Endothelial cell of umbilical vein (primary cell): ENCODE data around the gene NCOA5. TPM values are rescaled to one million over a fixed set of nuclear protein-coding genes. Genes with fewer than 3 reads are reported as not detected.

Experiments used
- BruUV-seq: library from RNA; stranded (reverse); fragments of 400-500 nt; replicated peaks from 2 replicates; lab custom pipeline; 2021; lab: Mats Ljungman, UMichigan
- CTCF ChIA-PET: fragments of 300-600, 350-600 bp; sonication (Branson Sonifier 250); formaldehyde crosslinking; loops from one replicate; lab custom pipeline; 2021; ENCODE audit warnings: antibody characterized with exemption, inconsistent platforms; lab: Charles Lee
- POLR2A ChIA-PET: fragments of 300-600, 350-600 bp; sonication (Branson Sonifier 250); formaldehyde crosslinking; loops from one replicate; lab custom pipeline; 2021; ENCODE audit warnings: antibody characterized with exemption, inconsistent platforms; lab: Charles Lee
- DNase-seq: peaks from one replicate; pipeline ENCODE4 v3.0.0-alpha.2; 2011; ENCODE audit warnings: low read depth, low spot score
- FAIRE-seq: peaks from 2 replicates; lab custom pipeline; 2011; peaks lifted over from hg19 to GRCh38; lab: Jason Lieb, UNC
- H2AFZ ChIP-seq: 2 replicates; pipeline ENCODE4 v1.6.0; 2012; ENCODE audit warnings: low read depth, low read length, control low read depth, inconsistent platforms
- H3K27ac ChIP-seq: 2 replicates; pipeline ENCODE4 v1.5.1; 2011; ENCODE audit warnings: low read depth, mild to moderate bottlenecking, control low read depth, low read length, moderate library complexity; ENCODE audit not compliant: insufficient read depth
- H3K27me3 ChIP-seq, 2 experiments: 2 replicates each; pipeline versions ENCODE4 v1.6.0 to v1.6.1; 2011; ENCODE audit warnings: low read length in 2 of 2, mixed read lengths in 1 of 2; ENCODE audit not compliant: control insufficient read depth in 2 of 2, insufficient read depth in 2 of 2
- H3K36me3 ChIP-seq, 2 experiments: 2 replicates in 1 of 2; 3 replicates in 1 of 2; pipeline ENCODE4 v1.5.1; 2011; ENCODE audit warnings: low read length in 2 of 2, mild to moderate bottlenecking in 1 of 2, moderate library complexity in 1 of 2; ENCODE audit not compliant: control insufficient read depth in 2 of 2, insufficient read depth in 2 of 2; ENCODE audit errors: extremely low read depth in 1 of 2
- H3K4me1 ChIP-seq: 3 replicates; pipeline ENCODE4 v1.5.1; 2011; ENCODE audit warnings: mild to moderate bottlenecking, low read length; ENCODE audit not compliant: control insufficient read depth, insufficient read depth; ENCODE audit errors: extremely low read depth
- H3K4me2 ChIP-seq: 2 replicates; pipeline ENCODE4 v1.6.1; 2011; ENCODE audit warnings: low read length, control low read depth, mixed read lengths; ENCODE audit not compliant: insufficient read depth
- H3K4me3 ChIP-seq, 3 experiments: fragments of 200-600 bp in 1 of 3; sonication (generic), shearing (Covaris generic) in 1 of 3; replicated peaks in 1 of 3; 2 replicates each; pipeline ENCODE4 v1.5.1; 2011 to 2016; ENCODE audit warnings: control low read depth in 3 of 3, low read length in 3 of 3, mild to moderate bottlenecking in 2 of 3, inconsistent platforms in 1 of 3, low read depth in 1 of 3, moderate library complexity in 1 of 3; ENCODE audit not compliant: insufficient read depth in 1 of 3
- H3K79me2 ChIP-seq: 2 replicates; pipeline ENCODE4 v1.6.0; 2012; ENCODE audit warnings: low read length, inconsistent platforms; ENCODE audit not compliant: control insufficient read depth, insufficient read depth
- H3K9ac ChIP-seq: replicated peaks from 2 replicates; pipeline ENCODE3; 2011; ENCODE audit warnings: low read length, control low read depth; ENCODE audit not compliant: insufficient read depth; ENCODE audit errors: extremely low read depth
- H3K9me1 ChIP-seq: replicated peaks from 3 replicates; pipeline ENCODE4 v1.6.0; 2011; ENCODE audit warnings: mild to moderate bottlenecking, low read length; ENCODE audit not compliant: control insufficient read depth, insufficient read depth; ENCODE audit errors: extremely low read depth
- H3K9me3 ChIP-seq: replicated peaks from 2 replicates; pipeline ENCODE4 v1.5.1; 2012; ENCODE audit warnings: low read length, inconsistent platforms; ENCODE audit not compliant: control insufficient read depth, insufficient read depth
- H4K20me1 ChIP-seq: replicated peaks from 2 replicates; pipeline ENCODE3; 2011; ENCODE audit warnings: mild to moderate bottlenecking, low read length; ENCODE audit not compliant: control insufficient read depth, insufficient read depth; ENCODE audit errors: extremely low read depth
- CTCF ChIP-seq, 2 donors: IDR thresholded peaks; 1 replicate in 1 of 2; 2 replicates in 1 of 2; pipeline ENCODE4 v1.5.1; 2011; ENCODE audit warnings: low read length in 2 of 2, mild to moderate bottlenecking in 2 of 2, moderate library complexity in 2 of 2, control low read depth in 1 of 2, inconsistent platforms in 1 of 2, low read depth in 1 of 2; ENCODE audit not compliant: insufficient read depth in 1 of 2; ENCODE audit errors: extremely low read depth in 1 of 2
- EZH2 ChIP-seq: IDR thresholded peaks from 2 replicates; pipeline ENCODE4 v1.6.1; 2012; ENCODE audit warnings: borderline replicate concordance, low read depth, mild to moderate bottlenecking, moderate library complexity, low read length, inconsistent platforms; ENCODE audit not compliant: severe bottlenecking
- FOS ChIP-seq: IDR thresholded peaks from 2 replicates; pipeline ENCODE4 v1.6.1; 2011; ENCODE audit warnings: mild to moderate bottlenecking, low read length, moderate library complexity, borderline replicate concordance; ENCODE audit not compliant: insufficient read depth
- GATA2 ChIP-seq: IDR thresholded peaks from 2 replicates; pipeline ENCODE4 v1.7.0; 2011; ENCODE audit warnings: low read depth, mild to moderate bottlenecking, moderate library complexity, mixed read lengths, low read length; ENCODE audit not compliant: insufficient read length, insufficient read depth
- JUN ChIP-seq: IDR thresholded peaks from 2 replicates; pipeline ENCODE4 v1.6.1; 2011; ENCODE audit warnings: borderline replicate concordance, low read depth; ENCODE audit not compliant: insufficient read length, insufficient read depth
- MAX ChIP-seq: IDR thresholded peaks from 2 replicates; pipeline ENCODE4 v1.6.1; 2011; ENCODE audit not compliant: insufficient read depth, insufficient read length
- MYC ChIP-seq: IDR thresholded peaks from one replicate; pipeline ENCODE4 v1.6.1; 2011; ENCODE audit warnings: mild to moderate bottlenecking, low read depth, low read length
- POLR2A ChIP-seq: IDR thresholded peaks from 2 replicates; pipeline ENCODE4 v1.6.1; 2012; ENCODE audit warnings: low read depth, mild to moderate bottlenecking, control low read depth, low read length
- POLR2AphosphoS5 ChIP-seq: IDR thresholded peaks from 2 replicates; pipeline ENCODE4 v1.6.1; 2012; ENCODE audit warnings: low read depth, mild to moderate bottlenecking, control low read depth, low read length, moderate library complexity; ENCODE audit not compliant: insufficient read depth
- dilution Hi-C: fragments of 300-500 bp; cut with MboI; formaldehyde crosslinking; loops from one replicate; pipeline ENCODE4 v1.15.0; 2019; ENCODE audit warnings: low sequenced_read_pairs; ENCODE audit not compliant: extremely low pct_ligation_motif_present
- intact Hi-C: fragments of 100-400 bp; cut with micrococcal nuclease; formaldehyde crosslinking; loops from one replicate; pipeline ENCODE4 v1.10.0; 2022
- polyA plus RNA-seq, 4 experiments: library from polyadenylated mRNA; depleted of rRNA in 3 of 4; stranded (reverse) in 3 of 4; unstranded in 1 of 4; fragments of >200 nt; gene quantifications; 2 replicates each; pipeline versions ENCODE4 v1.2.1 to v1.2.3, GENCODE V29; 2011 to 2012; ENCODE audit warnings: missing spikeins in 1 of 4
- total RNA-seq: library from RNA; stranded (reverse); gene quantifications from 2 replicates; pipeline ENCODE4 v1.2.3, GENCODE V29; 2021

The NCOA5 gene
- total and polyA plus RNA-seq, 2 donors (not counting 3 experiments of a cell fraction or from before 2014, with no cell fraction given), result 32.0 to 39.5 TPM

GRCh38 chr20:46111836-46112212, 22.1 kb upstream of the NCOA5 start:
- no TSS peak for BruUV-seq
- H3K36me3 ChIP-seq, result no peaks in the 10 kb centered on the region
- H3K9me3 ChIP-seq, result no peaks in the 10 kb centered on the region
- peaks cover 21 to 25% of the 10 kb centered on the region in 2 experiments for H3K27me3 ChIP-seq
- H2AFZ ChIP-seq, result no peak overlapping the region
- no peak for DNase-seq
- intact Hi-C loops (no loop called here), dilution Hi-C loops (no loop called here)
- no peak for TF ChIP-seq JUN
- TF ChIP-seq MAX, result no peak
- no peak for TF ChIP-seq POLR2AphosphoS5
- no peak for TF ChIP-seq MYC
- H4K20me1 ChIP-seq, result no peaks in the 10 kb centered on the region
- ChIA-PET POLR2A (no interaction called here), CTCF (no interaction called here)
- H3K4me3 ChIP-seq, result no peak overlapping the region
- H3K9ac ChIP-seq, result no peak overlapping the region
- no peaks in the 10 kb centered on the region for H3K79me2 ChIP-seq
- no peaks in the 10 kb centered on the region for H3K4me1 ChIP-seq
- H3K4me2 ChIP-seq, result no peak overlapping the region
- no peaks in the 10 kb centered on the region for H3K9me1 ChIP-seq
- FAIRE-seq, result no peak
- H3K27ac ChIP-seq, result no peak overlapping the region

- TF ChIP-seq MYC (no peak), CTCF (IDR thresholded peaks at IDR 0.05; ENCODE audit: extremely low read depth in 1 of 2, insufficient read depth in 1 of 2, low read depth in 1 of 2, low read length in 2 of 2) (no peak), POLR2A (no peak), FOS (no peak), EZH2 (no peak), GATA2 (no peak), JUN (no peak), MAX (no peak), POLR2AphosphoS5 (no peak)
- Histone ChIP-seq H4K20me1 (no peaks in the 10 kb centered on the region), H3K9ac (no peak overlapping the region), H3K4me1 (no peaks in the 10 kb centered on the region), H3K79me2 (no peaks in the 10 kb centered on the region), H3K4me3 (no peak overlapping the region), H3K27me3 (peaks cover 21 to 25% of the 10 kb centered on the region in 2 experiments), H3K9me3 (no peaks in the 10 kb centered on the region), H3K36me3 (no peaks in the 10 kb centered on the region), H3K27ac (no peak overlapping the region), H3K9me1 (no peaks in the 10 kb centered on the region), H3K4me2 (no peak overlapping the region), H2AFZ (no peak overlapping the region)
- ChIA-PET CTCF (no interaction called here), POLR2A (no interaction called here)
- intact Hi-C loops, result no loop called here
- FAIRE-seq (no peak), DNase-seq (no peak)
- dilution Hi-C loops, result no loop called here
- no TSS peak for BruUV-seq
Measured at GRCh38 chr20:46111028-46111835, 21.5 kb upstream of the NCOA5 start.
